ENCODE measurements around the gene ASPM. TPM values are rescaled to one million over a fixed set of nuclear protein-coding genes. Genes with fewer than 3 reads are reported as not detected.

Gene ASPM
- total RNA-seq, 1 donor from 2014 or later, result 38.6 TPM

DNA sequence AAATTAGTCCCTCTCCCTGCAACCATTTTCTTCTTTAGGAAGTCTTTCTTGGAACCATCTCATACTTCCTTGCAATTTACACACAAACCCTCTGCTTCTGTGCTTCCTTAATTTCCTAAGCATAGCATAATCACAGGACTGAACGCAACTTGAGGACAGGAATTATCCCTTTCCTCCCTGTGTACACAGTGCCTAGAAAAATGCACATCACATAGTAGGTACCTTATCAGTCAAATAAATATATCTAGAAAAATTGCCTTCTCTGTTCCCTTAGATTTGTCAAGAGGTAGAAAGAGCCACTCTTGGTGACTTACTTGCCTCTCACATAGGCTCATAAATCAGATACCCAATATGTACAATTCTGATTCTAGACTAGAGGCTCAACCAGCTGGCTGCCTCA lies 4.9 kb downstream of the ASPM start:
- no peak overlapping the region for H3K27ac Mint-ChIP-seq

DNA sequence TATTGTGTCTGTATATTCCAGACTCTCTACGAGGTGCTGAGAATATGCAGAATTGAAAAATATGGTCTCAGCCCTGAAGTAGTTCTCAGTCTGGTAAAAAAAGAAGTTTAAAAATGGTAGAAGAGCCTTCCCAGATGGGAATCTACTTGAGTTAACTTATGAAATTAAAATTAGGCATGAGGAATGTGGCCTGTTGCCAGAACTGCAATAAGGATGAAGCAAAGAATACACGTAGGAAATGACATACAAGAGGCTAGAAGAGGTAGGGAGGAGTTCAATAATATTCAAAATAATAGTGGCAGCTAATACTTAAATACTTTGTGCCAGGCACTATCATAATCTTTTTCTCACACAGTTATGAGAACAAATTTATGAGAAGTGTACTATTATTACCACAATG lies 6.3 kb downstream of the ASPM start:
- TF ChIP-seq, protein P1, sequence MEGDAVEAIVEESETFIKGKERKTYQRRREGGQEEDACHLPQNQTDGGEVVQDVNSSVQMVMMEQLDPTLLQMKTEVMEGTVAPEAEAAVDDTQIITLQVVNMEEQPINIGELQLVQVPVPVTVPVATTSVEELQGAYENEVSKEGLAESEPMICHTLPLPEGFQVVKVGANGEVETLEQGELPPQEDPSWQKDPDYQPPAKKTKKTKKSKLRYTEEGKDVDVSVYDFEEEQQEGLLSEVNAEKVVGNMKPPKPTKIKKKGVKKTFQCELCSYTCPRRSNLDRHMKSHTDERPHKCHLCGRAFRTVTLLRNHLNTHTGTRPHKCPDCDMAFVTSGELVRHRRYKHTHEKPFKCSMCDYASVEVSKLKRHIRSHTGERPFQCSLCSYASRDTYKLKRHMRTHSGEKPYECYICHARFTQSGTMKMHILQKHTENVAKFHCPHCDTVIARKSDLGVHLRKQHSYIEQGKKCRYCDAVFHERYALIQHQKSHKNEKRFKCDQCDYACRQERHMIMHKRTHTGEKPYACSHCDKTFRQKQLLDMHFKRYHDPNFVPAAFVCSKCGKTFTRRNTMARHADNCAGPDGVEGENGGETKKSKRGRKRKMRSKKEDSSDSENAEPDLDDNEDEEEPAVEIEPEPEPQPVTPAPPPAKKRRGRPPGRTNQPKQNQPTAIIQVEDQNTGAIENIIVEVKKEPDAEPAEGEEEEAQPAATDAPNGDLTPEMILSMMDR (conservative IDR thresholded peaks at IDR 0.05), result no peak
- H3K27ac Mint-ChIP-seq, result no peak overlapping the region

More for the DNA sequence above, 4.9 kb downstream of the ASPM start:
- Mint-ChIP-seq H3K4me1 (ENCODE audit: unreplicated experiment) (peaks cover 14% of the 10 kb centered on the region), H3K4me3 (no peak overlapping the region), H3K9me3 (no peaks in the 10 kb centered on the region), H3K27me3 (no peaks in the 10 kb centered on the region), H3K36me3 (peaks cover 23% of the 10 kb centered on the region)
- no peak for DNase-seq (ENCODE audit: extremely low spot score, unreplicated experiment)
- TF ChIP-seq, protein P1 (conservative IDR thresholded peaks at IDR 0.05), result no peak

DNA sequence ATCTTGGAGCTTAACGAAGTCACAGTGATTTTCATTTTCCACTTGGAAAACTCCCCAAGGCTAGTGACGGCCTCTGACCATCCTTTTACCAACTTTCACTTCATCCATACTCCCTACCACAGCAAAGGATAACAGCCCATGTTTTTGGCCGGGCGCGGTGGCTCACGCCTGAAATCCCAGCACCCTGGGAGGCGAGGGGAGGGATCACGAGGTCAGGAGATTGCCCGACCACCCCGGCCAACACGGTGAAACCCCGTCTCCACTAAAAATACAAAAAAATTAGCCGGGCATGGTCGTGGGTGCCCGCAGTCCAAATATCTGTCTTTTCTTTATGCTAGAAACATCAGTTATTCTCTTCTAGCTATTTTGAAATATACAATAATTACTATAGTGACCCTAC lies 7.3 kb downstream of the ASPM start:
- Mint-ChIP-seq H3K27me3 (no peaks in the 10 kb centered on the region), H3K36me3 (peaks cover 26% of the 10 kb centered on the region), H3K27ac (no peak overlapping the region), H3K9me3 (no peaks in the 10 kb centered on the region), H3K4me1 (ENCODE audit: unreplicated experiment) (peaks cover 13% of the 10 kb centered on the region), H3K4me3 (no peak overlapping the region)
- DNase-seq (ENCODE audit: extremely low spot score, unreplicated experiment), result no peak
- TF ChIP-seq, protein P1 (conservative IDR thresholded peaks at IDR 0.05), result no peak

More for the DNA sequence above, 6.3 kb downstream of the ASPM start:
- H3K4me3 Mint-ChIP-seq, result no peak overlapping the region
- no peaks in the 10 kb centered on the region for H3K9me3 Mint-ChIP-seq
- no peak for DNase-seq (ENCODE audit: extremely low spot score, unreplicated experiment)
- no peaks in the 10 kb centered on the region for H3K27me3 Mint-ChIP-seq
- H3K36me3 Mint-ChIP-seq, result peaks cover 23% of the 10 kb centered on the region
- peaks cover 13% of the 10 kb centered on the region for H3K4me1 Mint-ChIP-seq (ENCODE audit: unreplicated experiment)

DNA sequence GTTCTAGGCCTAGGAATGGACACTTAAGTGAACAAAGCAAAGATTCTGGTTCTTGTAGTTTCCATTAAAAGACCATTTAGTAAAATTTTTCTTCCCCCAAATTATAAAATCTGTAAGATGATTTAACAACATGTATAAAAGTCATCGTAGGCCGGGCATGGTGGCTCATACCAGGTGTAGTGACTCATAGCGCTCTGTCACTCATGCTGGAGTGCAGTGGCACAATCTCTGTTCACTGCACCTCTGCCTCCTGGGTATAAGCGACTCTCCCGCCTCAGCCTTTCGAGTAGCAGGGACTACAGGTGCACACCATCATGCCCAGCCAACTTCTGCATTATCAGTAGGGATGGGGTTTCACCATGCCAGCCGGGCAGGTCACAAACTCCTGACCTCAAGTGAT lies 9.1 kb downstream of the ASPM start:
- no peak overlapping the region for H3K4me3 Mint-ChIP-seq
- H3K27ac Mint-ChIP-seq, result no peak overlapping the region
- TF ChIP-seq, protein P1 (conservative IDR thresholded peaks at IDR 0.05), result no peak
- H3K27me3 Mint-ChIP-seq, result no peaks in the 10 kb centered on the region
- no peaks in the 10 kb centered on the region for H3K9me3 Mint-ChIP-seq
- no peak for DNase-seq (ENCODE audit: extremely low spot score, unreplicated experiment)
- peaks cover 9% of the 10 kb centered on the region for H3K4me1 Mint-ChIP-seq (ENCODE audit: unreplicated experiment)
- H3K36me3 Mint-ChIP-seq, result peaks cover 23% of the 10 kb centered on the region

DNA sequence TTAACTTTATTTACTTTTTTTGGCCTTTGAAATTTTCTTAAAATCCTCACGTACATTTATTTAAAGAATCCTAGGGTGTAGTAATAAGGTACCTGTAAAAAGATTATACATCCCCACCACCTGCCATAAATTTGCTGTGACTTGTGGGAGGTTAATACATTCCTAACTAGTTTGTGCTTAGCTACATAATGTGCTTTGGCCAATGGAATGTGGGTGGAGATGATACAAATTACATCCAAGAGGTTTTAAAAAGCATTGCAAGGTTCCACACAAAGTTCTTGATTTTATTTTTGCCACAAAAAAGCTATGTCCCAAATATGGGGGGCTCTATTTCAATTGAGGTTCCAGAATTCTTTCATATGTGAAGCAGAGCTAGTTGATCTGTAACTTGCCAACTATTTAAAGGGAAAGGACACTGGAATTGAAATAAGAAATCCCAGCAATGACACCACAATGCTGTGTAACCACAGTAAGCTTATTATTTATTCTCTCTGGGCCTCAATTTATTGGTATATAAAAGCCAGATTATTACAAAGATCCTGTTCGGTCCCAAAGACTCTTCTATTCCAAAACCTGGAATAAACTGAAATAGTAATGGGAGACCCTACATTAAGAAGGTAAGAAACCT lies 15.7 kb downstream of the ASPM start:
- H3K36me3 Mint-ChIP-seq, result peaks cover 16% of the 10 kb centered on the region
- peak overlapping the region; percentile 62 for H3K27ac Mint-ChIP-seq
- H3K4me3 Mint-ChIP-seq, result no peak overlapping the region

More for the DNA sequence above, 15.7 kb downstream of the ASPM start:
- H3K27me3 Mint-ChIP-seq, result no peaks in the 10 kb centered on the region
- H3K4me1 Mint-ChIP-seq (ENCODE audit: unreplicated experiment), result peaks cover 3% of the 10 kb centered on the region
- DNase-seq (ENCODE audit: extremely low spot score, unreplicated experiment), result no peak
- TF ChIP-seq, protein P1 (conservative IDR thresholded peaks at IDR 0.05), result peak; percentile 17
- H3K9me3 Mint-ChIP-seq, result no peaks in the 10 kb centered on the region

Data from type B pancreatic cell (in vitro differentiated cells).